Activated naive CD4-positive, alpha-beta T cell (primary cell): ENCODE results near the gene OSGIN1.
A peak's percentile ranks its signal among the peaks of the same experiment; 100 is the strongest.

Experiments used
- DNase-seq, 4 experiments: peaks; one replicate each; lab custom pipeline; 2025; lab: John Stamatoyannopoulos, UW

The OSGIN1 gene

GRCh38 chr16:83952940-83953795 lies at the start of gene OSGIN1:
Gene OSGIN1 (plus strand): TSS chr16:83953240. CDS start chr16:83957672, 4,432 bp downstream.
- DNase-seq = peak; percentile 7 to 24 (median 18)

GRCh38 chr16:83903751-83904150 lies 49.3 kb upstream of the OSGIN1 start:
- DNase-seq = no peak

DNA sequence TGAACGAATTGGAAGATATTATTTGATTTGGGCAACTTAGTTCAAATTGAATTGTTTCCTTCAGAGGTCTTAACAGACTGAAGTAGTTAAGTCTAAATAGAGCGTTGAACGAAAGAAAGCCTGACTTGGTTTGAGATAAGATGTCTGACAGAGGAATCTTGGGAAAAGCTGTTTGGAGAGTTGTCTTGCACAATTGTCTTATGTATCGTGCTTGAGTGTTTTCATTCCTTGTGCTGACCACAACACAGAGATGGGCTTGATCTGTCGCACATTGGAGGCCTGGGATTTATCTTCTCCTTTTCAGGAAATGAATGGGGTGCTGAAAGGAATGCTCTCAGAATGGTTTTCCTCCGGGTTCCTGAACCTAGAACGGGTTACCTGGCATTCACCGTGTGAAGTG lies 46.4 kb upstream of the OSGIN1 start:
- no peak for DNase-seq

DNA sequence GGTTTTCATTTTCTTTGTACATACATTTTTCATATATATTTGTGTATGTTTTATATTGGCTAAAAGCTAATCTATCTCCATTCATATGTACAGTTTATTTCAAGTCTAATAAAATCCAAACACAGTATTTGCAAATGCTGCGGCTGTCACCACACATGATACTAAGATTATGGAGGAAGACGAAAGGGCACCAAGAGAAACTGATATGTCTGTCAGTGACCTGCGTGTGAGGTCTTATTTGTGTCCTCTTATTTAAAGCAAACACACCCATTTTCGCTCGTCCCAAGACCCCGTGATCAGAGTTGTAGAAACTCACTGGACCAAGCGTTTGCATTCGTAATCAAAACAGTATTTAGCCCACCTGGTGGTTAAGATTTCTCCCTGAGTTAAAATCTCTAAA lies 45.9 kb upstream of the OSGIN1 start:
- DNase-seq = no peak

GRCh38 chr16:83907631-83908250 lies 45.3 kb upstream of the OSGIN1 start:
- no peak for DNase-seq

GRCh38 chr16:83908798-83909197 lies 44.2 kb upstream of the OSGIN1 start:
- DNase-seq = no peak

DNA sequence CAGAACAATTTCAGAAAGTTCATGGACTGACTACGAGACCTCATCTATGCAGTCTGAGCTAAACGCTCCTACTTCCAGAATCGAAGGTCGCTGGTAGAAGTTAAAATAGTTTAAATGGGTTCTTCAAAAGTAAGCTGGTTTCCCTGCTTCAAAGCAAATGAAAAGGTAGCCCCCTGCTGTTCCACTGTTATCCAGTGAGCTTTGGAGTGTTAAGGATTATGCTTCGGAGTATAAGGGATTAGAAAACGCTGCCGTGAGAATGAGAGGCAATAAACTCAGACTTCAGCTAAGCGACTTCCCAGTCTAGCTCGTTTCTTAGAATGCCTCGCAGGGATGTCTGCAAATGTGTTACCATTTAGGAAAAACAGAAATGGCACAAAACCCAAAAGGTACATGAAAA lies 41.8 kb upstream of the OSGIN1 start:
- DNase-seq = no peak

- DNase-seq = no peak
These were observed 40.4 kb upstream of the OSGIN1 start for GRCh38 chr16:83912519-83913244.

- no peak for DNase-seq
These were observed 39.8 kb upstream of the OSGIN1 start for GRCh38 chr16:83913245-83913633.

DNA sequence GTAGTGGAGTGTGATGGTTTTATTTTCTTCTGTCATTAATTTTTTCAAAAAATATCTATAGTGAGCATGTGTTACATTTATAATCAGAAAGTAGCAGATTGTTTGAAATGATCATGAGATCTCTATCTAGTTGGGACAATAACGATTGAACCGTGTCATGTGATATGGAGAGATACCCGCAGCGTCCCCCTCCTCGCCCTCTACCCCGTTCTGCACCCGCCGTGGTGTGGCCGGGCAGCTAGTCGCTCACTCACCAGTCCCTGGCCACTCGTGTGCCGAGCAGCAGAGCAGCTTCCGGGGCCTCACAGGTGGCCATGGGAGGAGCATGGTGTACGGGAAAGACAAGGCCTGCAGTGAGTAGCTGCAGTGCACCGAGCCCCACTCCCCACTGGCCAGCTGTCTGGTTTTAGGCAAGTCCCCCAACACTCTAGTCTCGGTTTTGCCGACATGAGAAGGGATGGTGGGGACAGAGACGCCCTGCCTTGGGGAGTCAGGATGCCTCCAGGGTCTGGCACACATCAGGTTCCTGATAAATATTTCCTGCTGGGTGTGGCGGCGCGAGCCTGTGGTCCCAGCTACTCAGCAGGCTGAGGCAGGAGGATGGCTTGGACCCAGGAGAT lies 38.8 kb upstream of the OSGIN1 start:
- no peak for DNase-seq

GRCh38 chr16:83915081-83915480 lies 38.0 kb upstream of the OSGIN1 start:
- DNase-seq = no peak

DNA sequence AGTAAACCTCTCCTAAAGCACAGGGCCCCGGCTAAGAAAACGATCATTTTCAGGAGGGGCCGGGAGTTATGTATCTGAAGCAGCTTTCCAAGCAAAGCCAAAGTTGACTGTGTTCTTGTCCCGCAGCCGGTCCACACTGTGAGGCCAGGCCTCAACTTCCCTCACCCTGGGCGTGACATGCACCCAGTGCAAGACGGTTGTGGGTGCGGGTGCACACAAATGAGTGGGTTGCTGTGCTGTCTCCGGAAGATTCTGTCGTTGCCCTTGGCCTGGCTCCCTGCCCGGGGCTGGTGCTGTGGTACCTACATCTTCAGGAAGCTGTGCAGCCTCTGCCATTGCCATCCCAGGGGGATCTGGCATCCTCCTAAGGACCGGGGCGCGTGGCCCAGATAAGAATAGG lies 37.5 kb upstream of the OSGIN1 start:
- DNase-seq = no peak

DNA sequence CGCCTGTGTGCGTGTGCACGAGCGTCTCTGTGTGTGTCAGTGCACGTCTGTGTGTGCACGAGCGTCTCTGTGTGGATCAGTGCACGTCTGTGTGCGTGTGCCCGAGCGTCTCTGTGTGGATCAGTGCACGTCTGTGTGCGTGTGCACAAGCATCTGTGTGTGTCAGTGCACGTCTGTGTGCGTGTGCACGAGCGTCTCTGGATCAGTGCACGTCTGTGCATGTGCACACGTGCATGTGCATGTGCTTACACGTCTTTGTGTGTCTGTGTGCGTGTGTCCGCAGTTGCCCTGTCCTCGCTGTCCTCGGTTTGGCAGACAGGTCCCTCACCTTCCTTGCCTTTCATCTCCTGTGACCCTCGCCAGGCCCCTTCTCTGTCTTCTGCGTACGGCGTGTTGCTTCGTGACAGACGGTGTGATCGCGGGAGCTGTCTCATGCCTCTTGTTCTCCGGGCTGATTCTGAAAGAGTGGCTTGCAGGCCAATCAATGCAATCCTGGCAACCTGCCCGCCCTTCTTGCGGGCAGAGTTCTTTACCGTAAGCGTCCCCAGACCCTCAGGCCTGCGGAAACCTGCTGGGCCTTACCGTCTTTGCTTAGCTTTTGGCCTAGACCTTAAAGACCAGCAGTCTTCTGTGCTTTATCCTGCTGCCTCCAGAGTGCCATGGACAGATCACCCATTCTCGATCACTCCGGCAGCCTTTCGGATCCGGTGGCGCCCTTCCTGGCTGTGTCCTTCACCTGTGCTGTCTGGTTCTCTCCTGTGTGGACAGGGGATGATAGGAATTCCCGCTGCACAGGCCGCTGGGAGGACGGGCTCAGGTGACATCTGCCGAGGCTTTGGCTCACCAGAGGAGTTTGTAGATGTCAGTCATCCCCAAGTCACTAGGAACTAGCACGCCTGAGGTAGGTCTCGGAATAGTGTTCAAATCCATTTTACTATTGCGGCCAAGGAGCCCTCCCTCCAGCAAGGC lies 35.6 kb upstream of the OSGIN1 start:
- no peak for DNase-seq

- DNase-seq = no peak
These were observed 32.0 kb upstream of the OSGIN1 start for GRCh38 chr16:83920894-83921491.

GRCh38 chr16:83923581-83924365 lies 29.3 kb upstream of the OSGIN1 start:
- no peak for DNase-seq

DNA sequence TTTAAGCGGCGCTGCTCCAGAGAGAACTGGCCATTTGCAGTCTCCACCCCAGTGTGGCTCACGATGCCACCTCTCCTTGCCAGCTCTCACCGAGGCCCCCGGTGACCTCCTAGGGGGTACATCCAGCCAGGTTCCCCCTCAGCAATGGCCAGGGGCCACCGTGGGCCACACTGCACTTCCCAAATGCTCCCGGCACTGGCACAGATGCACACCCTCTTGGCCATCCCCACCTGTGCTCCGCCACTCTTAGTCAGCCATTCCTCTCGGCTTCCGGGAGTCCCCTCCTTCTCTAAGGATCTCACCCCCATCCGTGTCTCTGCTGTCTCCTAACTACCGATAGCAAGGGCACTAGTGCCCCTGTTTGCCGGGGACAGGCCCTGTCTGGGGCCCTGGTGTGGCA lies 28.4 kb upstream of the OSGIN1 start:
- DNase-seq = no peak

DNA sequence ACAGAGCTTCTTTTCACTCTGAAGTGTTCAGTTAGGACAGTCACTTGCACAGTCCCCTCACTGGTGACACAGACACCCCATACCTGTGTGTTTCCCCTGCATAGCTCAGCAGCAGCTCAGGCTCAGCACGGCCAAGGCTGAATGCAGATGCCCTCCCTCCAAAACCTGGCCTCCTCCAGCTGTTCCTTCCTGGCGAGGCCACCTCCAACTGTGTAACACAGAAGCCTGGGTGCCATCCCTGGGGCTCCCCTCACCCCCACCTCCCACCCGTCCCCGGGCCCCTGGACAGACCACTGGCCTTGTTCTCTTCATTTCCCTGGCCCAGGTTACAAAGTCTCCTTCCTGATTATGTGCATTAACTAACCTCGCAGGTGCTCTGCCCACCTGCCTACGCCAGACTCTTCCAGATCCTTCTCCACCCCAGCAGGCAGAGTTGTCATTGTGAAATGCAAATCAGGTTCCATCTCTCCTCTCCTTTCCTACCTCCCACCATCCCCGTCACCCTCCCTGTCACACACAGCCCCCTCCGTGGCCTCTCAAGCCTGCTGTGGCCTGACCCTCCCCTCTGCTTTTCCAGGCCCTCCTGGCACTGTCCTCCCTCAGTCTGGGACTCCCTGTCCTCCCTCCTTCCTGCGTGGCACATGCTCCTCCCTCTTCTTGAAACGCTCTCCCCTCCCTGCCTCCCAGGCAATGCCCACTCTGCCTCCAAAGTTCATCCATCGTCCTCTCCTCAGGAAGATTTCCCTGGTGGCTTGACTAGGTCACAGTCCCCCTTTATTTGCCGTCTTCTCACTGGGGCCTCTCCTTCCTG lies 27.7 kb upstream of the OSGIN1 start:
- no peak for DNase-seq

- DNase-seq = no peak
These were observed 26.9 kb upstream of the OSGIN1 start for GRCh38 chr16:83925957-83926725.
